K562 (cell line): ENCODE data around the gene ARHGAP15.

Experiments used
- BHLHE40 ChIP-seq: IDR thresholded peaks from 2 replicates; pipeline ENCODE4 v1.6.1; 2011; ENCODE audit warnings: low read length, improper control_type of control experiment
- EP300 ChIP-seq: IDR thresholded peaks from 2 replicates; pipeline ENCODE4 v1.6.1; 2012; ENCODE audit warnings: low read length, improper control_type of control experiment
- ZBTB7A ChIP-seq: IDR thresholded peaks from 2 replicates; pipeline ENCODE4 v1.6.1; 2011; ENCODE audit warnings: low read depth, mild to moderate bottlenecking, low read length, moderate library complexity, borderline replicate concordance; ENCODE audit not compliant: control insufficient read depth

DNA sequence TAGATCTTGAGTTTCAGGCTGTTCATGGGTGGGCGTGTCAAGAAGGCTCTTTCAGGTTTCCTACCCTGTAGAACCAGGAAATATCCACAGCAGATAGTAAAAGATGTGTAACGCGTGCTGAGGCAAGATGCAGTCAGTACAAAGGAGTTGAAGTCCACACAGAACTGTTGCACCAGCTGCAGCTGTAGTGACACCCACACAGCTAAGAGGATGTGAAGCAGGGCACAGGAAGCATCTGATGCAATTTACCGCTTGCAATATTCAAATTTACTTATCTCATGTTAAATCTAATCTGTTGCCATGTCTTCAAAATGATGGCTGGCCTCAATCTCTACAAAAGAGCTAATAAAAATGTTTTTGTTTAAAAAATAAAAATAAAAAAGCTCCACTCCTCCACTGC is 132.8 kb downstream of the ARHGAP15 start:
- no peak for TF ChIP-seq BHLHE40
- no peak for TF ChIP-seq EP300
- TF ChIP-seq ZBTB7A, result no peak
